ENCODE results near the gene MAVS.

The MAVS gene

GRCh38 chr20:3916364-3916763 lies 69.7 kb downstream of the MAVS start:
- DNase-seq: no peak

GRCh38 chr20:3919352-3919751 lies 72.7 kb downstream of the MAVS start:
- no peak for DNase-seq

GRCh38 chr20:3922223-3922982 lies 75.8 kb downstream of the MAVS start:
- no peak for DNase-seq

- no peak for DNase-seq
Observed at GRCh38 chr20:3922983-3923339, 76.3 kb downstream of the MAVS start.

- peak; percentile 56 for DNase-seq
Observed at GRCh38 chr20:3923818-3924217, 77.2 kb downstream of the MAVS start.

GRCh38 chr20:3924304-3925112 lies 77.9 kb downstream of the MAVS start:
- peak; percentile 60 for DNase-seq

- DNase-seq: no peak
Observed at GRCh38 chr20:3925113-3925695, 78.6 kb downstream of the MAVS start.

Measured in suppressor macrophage treated with lipopolysaccharide for 4 hours (primary cell).